ENCODE results near the gene P2RX5.

The P2RX5 gene

GRCh38 chr17:3695723-3696411, at the start of gene P2RX5:
P2RX5 (minus strand) TSS chr17:3696155; CDS start chr17:3696005, 150 bp downstream.
- H3K79me2 ChIP-seq (ENCODE audit: insufficient read depth, low read length): peaks cover 7% of the 10 kb centered on the region; the same call in 1 of the 2 replicates
- peak within 1 kb of the TSS; percentile 76 for H3K4me2 ChIP-seq (ENCODE audit: low read length)
- H4K20me1 ChIP-seq (ENCODE audit: insufficient read depth, low read length): no peaks in the 10 kb centered on the region
- peaks cover 33% of the 10 kb centered on the region for H3K4me1 ChIP-seq (ENCODE audit: insufficient read depth, low read length, severe bottlenecking)
- no peak within 1 kb of the TSS for H2AFZ ChIP-seq (ENCODE audit: low read length)
- TF ChIP-seq CTCF (IDR thresholded peaks at IDR 0.05; ENCODE audit: low read length): no peak
- no peak for TF ChIP-seq EZH2 (IDR thresholded peaks at IDR 0.05; ENCODE audit: borderline replicate concordance, low read length)
- no peaks in the 10 kb centered on the region; the same call in 1 of the 2 replicates for H3K36me3 ChIP-seq (ENCODE audit: insufficient read depth, low read length)
- H3K9ac ChIP-seq (ENCODE audit: low read length): peak within 1 kb of the TSS; percentile 73
- H3K27me3 ChIP-seq (ENCODE audit: insufficient read depth, low read length): no peaks in the 10 kb centered on the region; the same call in 1 of the 2 replicates
- H3K4me3 ChIP-seq (ENCODE audit: low read depth, low read length, poor library complexity, severe bottlenecking): peak within 1 kb of the TSS; percentile 70
- H3F3A ChIP-seq (ENCODE audit: insufficient read depth, low read length): no peaks in the 10 kb centered on the region
- H3K9me3 ChIP-seq (ENCODE audit: low read length): no peaks in the 10 kb centered on the region
- H3K27ac ChIP-seq (ENCODE audit: low read depth, low read length, poor library complexity, severe bottlenecking): peak within 1 kb of the TSS; percentile 52
- H3K9me2 ChIP-seq (ENCODE audit: low read depth, low read length): no peaks in the 10 kb centered on the region

GRCh38 chr17:3745071-3745470, 49.1 kb upstream of the P2RX5 start:
- Histone ChIP-seq H3K4me2 (ENCODE audit: low read length) (no peak overlapping the region), H3K9me2 (ENCODE audit: low read depth, low read length) (no peaks in the 10 kb centered on the region), H3K4me1 (ENCODE audit: insufficient read depth, low read length, severe bottlenecking) (peaks cover 5% of the 10 kb centered on the region), H3K27ac (ENCODE audit: low read depth, low read length, poor library complexity, severe bottlenecking) (no peak overlapping the region), H2AFZ (ENCODE audit: low read length) (no peak overlapping the region), H3K4me3 (ENCODE audit: low read depth, low read length, poor library complexity, severe bottlenecking) (no peak overlapping the region), H3K9ac (ENCODE audit: low read length) (no peak overlapping the region), H3K79me2 (ENCODE audit: insufficient read depth, low read length) (no peaks in the 10 kb centered on the region), H3K27me3 (ENCODE audit: insufficient read depth, low read length) (no peaks in the 10 kb centered on the region), H4K20me1 (ENCODE audit: insufficient read depth, low read length) (no peaks in the 10 kb centered on the region), H3F3A (ENCODE audit: insufficient read depth, low read length) (no peaks in the 10 kb centered on the region), H3K9me3 (ENCODE audit: low read length) (no peaks in the 10 kb centered on the region), H3K36me3 (ENCODE audit: insufficient read depth, low read length) (no peaks in the 10 kb centered on the region)
- TF ChIP-seq CTCF (IDR thresholded peaks at IDR 0.05; ENCODE audit: low read length) (no peak), EZH2 (IDR thresholded peaks at IDR 0.05; ENCODE audit: borderline replicate concordance, low read length) (no peak)

- Histone ChIP-seq H3K9me2 (ENCODE audit: low read depth, low read length) (no peaks in the 10 kb centered on the region), H3K27me3 (ENCODE audit: insufficient read depth, low read length) (no peaks in the 10 kb centered on the region), H3K4me1 (ENCODE audit: insufficient read depth, low read length, severe bottlenecking) (peaks cover 7% of the 10 kb centered on the region), H3K4me3 (ENCODE audit: low read depth, low read length, poor library complexity, severe bottlenecking) (no peak overlapping the region), H3F3A (ENCODE audit: insufficient read depth, low read length) (no peaks in the 10 kb centered on the region), H3K4me2 (ENCODE audit: low read length) (no peak overlapping the region), H3K9me3 (ENCODE audit: low read length) (no peaks in the 10 kb centered on the region), H2AFZ (ENCODE audit: low read length) (no peak overlapping the region), H4K20me1 (ENCODE audit: insufficient read depth, low read length) (no peaks in the 10 kb centered on the region), H3K27ac (ENCODE audit: low read depth, low read length, poor library complexity, severe bottlenecking) (no peak overlapping the region), H3K9ac (ENCODE audit: low read length) (no peak overlapping the region), H3K79me2 (ENCODE audit: insufficient read depth, low read length) (no peaks in the 10 kb centered on the region), H3K36me3 (ENCODE audit: insufficient read depth, low read length) (no peaks in the 10 kb centered on the region)
- no peak for TF ChIP-seq CTCF (IDR thresholded peaks at IDR 0.05; ENCODE audit: low read length)
- no peak for TF ChIP-seq EZH2 (IDR thresholded peaks at IDR 0.05; ENCODE audit: borderline replicate concordance, low read length)
Measured at GRCh38 chr17:3744014-3744413, 48.1 kb upstream of the P2RX5 start.
